GM13977 (cell line): ENCODE results near the gene CLC.

Source experiments
- DNase-seq: peaks from one replicate; pipeline ENCODE4 v3.0.0; 2012; ENCODE audit warnings: low spot score
- CTCF ChIP-seq: IDR thresholded peaks from 2 replicates; pipeline ENCODE4 v1.5.1; 2012; ENCODE audit warnings: mild to moderate bottlenecking, control low read depth; ENCODE audit not compliant: insufficient read depth; ENCODE audit errors: extremely low read depth, missing control alignments
- in situ Hi-C: fragments of 300-500 bp; cut with MboI; formaldehyde crosslinking; loops from one replicate; pipeline ENCODE4 v1.12.0; 2022; ENCODE audit warnings: low sequenced_read_pairs, low pct_unique_long_range_greater_than_20kb, mixed read lengths, inconsistent platforms; ENCODE audit not compliant: unreplicated experiment

Gene CLC

GRCh38 chr19:39684267-39684666, 53.6 kb downstream of the CLC start:
- no peak for TF ChIP-seq CTCF
- no peak for DNase-seq
- in situ Hi-C loops, result loop anchor here (10.0 kb wide), 1 partner anchor 161 kb away; the partner anchor contains the start of gene FBL

GRCh38 chr19:39681416-39681815, 56.4 kb downstream of the CLC start:
- no peak for DNase-seq
- in situ Hi-C loops, result loop anchor here (10.0 kb wide), 1 partner anchor 163 kb away; the partner anchor contains the start of gene FBL

More at GRCh38 chr19:39681416-39681815, 56.4 kb downstream of the CLC start:
- no peak for TF ChIP-seq CTCF
